Pons (tissue), 1 donor: ENCODE results near the gene ABCC6.
"Not testable (repeated sequence)": the region's sequence is repeated elsewhere in the genome, so short reads cannot be mapped to it uniquely, and the experiment has no call there.

Experiments used
- DNase-seq: peaks from one replicate; pipeline ENCODE4 v3.0.0-alpha.2; 2016; ENCODE audit warnings: low spot score

Gene ABCC6

GRCh38 chr16:16223662-16224241, 458 bp upstream of the ABCC6 start:
- DNase-seq = not testable (repeated sequence)

GRCh38 chr16:16221382-16221781, 1.9 kb downstream of the ABCC6 start:
- DNase-seq = not testable (repeated sequence)

GRCh38 chr16:16220449-16220848, 2.8 kb downstream of the ABCC6 start:
- DNase-seq = not testable (repeated sequence)

GRCh38 chr16:16218787-16219186, 4.5 kb downstream of the ABCC6 start:
- not testable (repeated sequence) for DNase-seq

GRCh38 chr16:16218349-16218748, 4.9 kb downstream of the ABCC6 start:
- not testable (repeated sequence) for DNase-seq

- not testable (repeated sequence) for DNase-seq
These were observed 9.4 kb downstream of the ABCC6 start for GRCh38 chr16:16213863-16214293.

- not testable (repeated sequence) for DNase-seq
These were observed 11.9 kb downstream of the ABCC6 start for GRCh38 chr16:16211404-16211803.

- DNase-seq = not testable (repeated sequence)
These were observed 14.8 kb downstream of the ABCC6 start for GRCh38 chr16:16208461-16208860.

GRCh38 chr16:16207787-16208334, 15.4 kb downstream of the ABCC6 start:
- DNase-seq = not testable (repeated sequence)

GRCh38 chr16:16207097-16207786, 16.1 kb downstream of the ABCC6 start:
- DNase-seq = not testable (repeated sequence)

GRCh38 chr16:16205864-16206263, 17.4 kb downstream of the ABCC6 start:
- not testable (repeated sequence) for DNase-seq

GRCh38 chr16:16204552-16204951, 18.7 kb downstream of the ABCC6 start:
- not testable (repeated sequence) for DNase-seq

GRCh38 chr16:16203494-16203893, 19.8 kb downstream of the ABCC6 start:
- not testable (repeated sequence) for DNase-seq

- not testable (repeated sequence) for DNase-seq
These were observed 20.7 kb downstream of the ABCC6 start for GRCh38 chr16:16202400-16203143.

- not testable (repeated sequence) for DNase-seq
These were observed 21.4 kb downstream of the ABCC6 start for GRCh38 chr16:16201880-16202279.

GRCh38 chr16:16200391-16200790, 22.9 kb downstream of the ABCC6 start:
- not testable (repeated sequence) for DNase-seq

GRCh38 chr16:16199428-16199827, 23.9 kb downstream of the ABCC6 start:
- not testable (repeated sequence) for DNase-seq

GRCh38 chr16:16197966-16198365, 25.3 kb downstream of the ABCC6 start:
- DNase-seq = no peak

GRCh38 chr16:16197331-16197730, 26.0 kb downstream of the ABCC6 start:
- no peak for DNase-seq

GRCh38 chr16:16196099-16196498, 27.2 kb downstream of the ABCC6 start:
- no peak for DNase-seq

GRCh38 chr16:16191493-16192167, 31.7 kb downstream of the ABCC6 start:
- no peak for DNase-seq

- not testable (repeated sequence) for DNase-seq
These were observed 32.3 kb downstream of the ABCC6 start for GRCh38 chr16:16190966-16191365.
